Gastroesophageal sphincter (tissue), 4 donors: ENCODE data around the gene EDN1. TPM values are rescaled to one million over a fixed set of nuclear protein-coding genes. Genes with fewer than 3 reads are reported as not detected.

Source experiments
- ATAC-seq: fragments of 150-250 bp; one replicate; pipeline ENCODE4 v1.9.1; 2016; ENCODE audit warnings: mild to moderate bottlenecking, moderate library complexity
- H3K27ac ChIP-seq, 4 donors: fragments of 200-600 bp; sonication (generic) in 3 of 4; 1 replicate in 3 of 4; 2 replicates in 1 of 4; pipeline ENCODE4 v1.5.1; 2016 to 2019
- H3K27me3 ChIP-seq: fragments of 200-600 bp; sonication (generic); one replicate; pipeline ENCODE4 v1.5.1; 2019
- H3K36me3 ChIP-seq, 2 donors: fragments of 200-600 bp; sonication (generic); one replicate each; pipeline ENCODE4 v1.5.1; 2019; ENCODE audit warnings: control low read depth in 1 of 2
- H3K4me1 ChIP-seq, 3 donors: fragments of 200-600 bp; sonication (generic); 1 replicate in 2 of 3; 2 replicates in 1 of 3; pipeline ENCODE4 v1.5.1; 2016 to 2019; ENCODE audit warnings: control low read depth in 2 of 3
- H3K4me3 ChIP-seq, 2 donors: fragments of 200-600 bp; sonication (generic); one replicate each; pipeline ENCODE4 v1.5.1; 2019; ENCODE audit warnings: mild to moderate bottlenecking in 1 of 2, moderate library complexity in 1 of 2
- H3K9me3 ChIP-seq, 3 donors: fragments of 200-600 bp; sonication (generic); one replicate each; pipeline ENCODE4 v1.5.1; 2017 to 2019; ENCODE audit warnings: control low read depth in 2 of 3
- EP300 ChIP-seq: sonication (generic); formaldehyde crosslinking; IDR thresholded peaks from one replicate; pipeline ENCODE4 v1.6.1; 2017; ENCODE audit warnings: antibody characterized with exemption, mild to moderate bottlenecking
- POLR2A ChIP-seq, 2 donors: fragments of 450-650 bp; IDR thresholded peaks; one replicate each; pipeline ENCODE4 v1.6.1; 2017; ENCODE audit warnings: antibody characterized with exemption in 2 of 2, mild to moderate bottlenecking in 2 of 2, moderate library complexity in 1 of 2
- POLR2AphosphoS5 ChIP-seq: sonication (generic); formaldehyde crosslinking; IDR thresholded peaks from one replicate; pipeline ENCODE4 v1.6.1; 2017; ENCODE audit warnings: antibody characterized with exemption
- WGBS, 2 donors: methylation state at CpG; one replicate each; pipeline ENCODE4 v1.1.5; 2018; ENCODE audit warnings: low coverage in 1 of 2; 5-methylcytosine and 5-hydroxymethylcytosine counted together
- total RNA-seq, 4 donors: library from RNA; depleted of rRNA; stranded (reverse); fragments of >200 nt; gene quantifications; one replicate each; pipeline ENCODE4 v1.1.0, GENCODE V29; 2016
- TF ChIP-seq, protein P1 (sequence below), 4 experiments: fragments of 200-600 bp in 2 of 4; fragments of 450-650 bp in 2 of 4; sonication (generic) in 1 of 4; IDR thresholded peaks; one replicate each; pipeline ENCODE4 v1.5.1; 2017 to 2019; ENCODE audit warnings: antibody characterized with exemption in 4 of 4, mild to moderate bottlenecking in 2 of 4, moderate library complexity in 2 of 4

Gene EDN1
- total RNA-seq, 4 donors from 2014 or later = 3.6 to 39.6 (median 15.1) TPM

DNA sequence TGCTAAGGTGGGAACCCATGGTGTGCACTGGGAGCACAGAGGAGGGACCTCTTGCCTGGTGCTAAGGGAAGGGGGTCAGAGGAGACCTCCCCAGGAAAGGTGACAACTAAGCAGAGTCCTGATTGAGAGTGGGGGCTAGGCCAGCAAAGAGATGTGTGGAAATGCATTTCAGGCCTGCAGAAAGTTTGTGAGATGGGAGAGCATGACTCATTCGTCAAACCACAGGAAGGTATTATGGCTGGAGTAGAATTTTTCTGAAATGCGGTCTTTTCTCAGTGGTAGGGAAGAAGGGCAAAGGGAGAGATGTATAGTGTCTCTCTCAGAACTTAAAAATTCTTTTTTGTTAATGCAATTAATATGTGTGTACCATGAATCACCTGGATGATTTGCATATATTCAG is 23.6 kb upstream of the EDN1 start:
- Histone ChIP-seq H3K9me3 (peaks cover 0 to 4% (median 0%) of the 10 kb centered on the region in 3 donors), H3K36me3 (no peaks in the 10 kb centered on the region), H3K4me1 (no peaks in the 10 kb centered on the region), H3K27ac (no peak overlapping the region), H3K27me3 (no peaks in the 10 kb centered on the region), H3K4me3 (no peak overlapping the region)
- no peak for ATAC-seq
- 45 to 85% methylated on average over 1 to 2 of the region's 2 CpGs for WGBS, 2 donors
- TF ChIP-seq POLR2A (IDR thresholded peaks at IDR 0.05) = no peak
- TF ChIP-seq EP300 = no peak
- TF ChIP-seq, protein P1, sequence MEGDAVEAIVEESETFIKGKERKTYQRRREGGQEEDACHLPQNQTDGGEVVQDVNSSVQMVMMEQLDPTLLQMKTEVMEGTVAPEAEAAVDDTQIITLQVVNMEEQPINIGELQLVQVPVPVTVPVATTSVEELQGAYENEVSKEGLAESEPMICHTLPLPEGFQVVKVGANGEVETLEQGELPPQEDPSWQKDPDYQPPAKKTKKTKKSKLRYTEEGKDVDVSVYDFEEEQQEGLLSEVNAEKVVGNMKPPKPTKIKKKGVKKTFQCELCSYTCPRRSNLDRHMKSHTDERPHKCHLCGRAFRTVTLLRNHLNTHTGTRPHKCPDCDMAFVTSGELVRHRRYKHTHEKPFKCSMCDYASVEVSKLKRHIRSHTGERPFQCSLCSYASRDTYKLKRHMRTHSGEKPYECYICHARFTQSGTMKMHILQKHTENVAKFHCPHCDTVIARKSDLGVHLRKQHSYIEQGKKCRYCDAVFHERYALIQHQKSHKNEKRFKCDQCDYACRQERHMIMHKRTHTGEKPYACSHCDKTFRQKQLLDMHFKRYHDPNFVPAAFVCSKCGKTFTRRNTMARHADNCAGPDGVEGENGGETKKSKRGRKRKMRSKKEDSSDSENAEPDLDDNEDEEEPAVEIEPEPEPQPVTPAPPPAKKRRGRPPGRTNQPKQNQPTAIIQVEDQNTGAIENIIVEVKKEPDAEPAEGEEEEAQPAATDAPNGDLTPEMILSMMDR (IDR thresholded peaks at IDR 0.05) = no peak
- TF ChIP-seq POLR2AphosphoS5 = no peak

DNA sequence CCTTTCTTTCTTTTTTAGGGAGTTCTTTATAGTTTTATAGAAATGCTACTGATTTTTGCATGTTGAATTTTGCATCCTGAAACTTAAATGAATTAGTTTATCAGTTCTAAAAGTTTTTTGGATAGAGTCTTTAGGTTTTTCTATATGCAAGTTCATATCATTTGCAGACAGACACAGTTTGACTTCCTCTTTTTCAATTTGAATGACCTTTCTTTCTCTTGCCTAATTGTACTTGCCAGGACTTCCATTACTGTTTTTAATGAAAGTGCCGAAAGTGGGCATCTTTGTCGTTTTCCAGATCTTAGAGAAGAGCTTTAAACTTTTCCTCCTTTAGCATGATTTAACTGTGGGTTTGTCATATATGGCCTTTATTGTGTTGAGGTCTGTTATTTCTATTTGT is 21.1 kb upstream of the EDN1 start:
- H3K9me3 ChIP-seq = peaks cover 0 to 10% (median 0%) of the 10 kb centered on the region in 3 donors
- ATAC-seq = no peak
- TF ChIP-seq POLR2A (IDR thresholded peaks at IDR 0.05) (no peak), EP300 (no peak), POLR2AphosphoS5 (no peak)
- TF ChIP-seq, protein P1 (IDR thresholded peaks at IDR 0.05) = no peak
- no peak overlapping the region for H3K27ac ChIP-seq
- H3K4me1 ChIP-seq = no peaks in the 10 kb centered on the region
- no peaks in the 10 kb centered on the region for H3K36me3 ChIP-seq
- WGBS, 2 donors = 65 to 84% methylated on average over 2 of the region's 2 CpGs
- no peaks in the 10 kb centered on the region for H3K27me3 ChIP-seq
- H3K4me3 ChIP-seq = no peak overlapping the region

DNA sequence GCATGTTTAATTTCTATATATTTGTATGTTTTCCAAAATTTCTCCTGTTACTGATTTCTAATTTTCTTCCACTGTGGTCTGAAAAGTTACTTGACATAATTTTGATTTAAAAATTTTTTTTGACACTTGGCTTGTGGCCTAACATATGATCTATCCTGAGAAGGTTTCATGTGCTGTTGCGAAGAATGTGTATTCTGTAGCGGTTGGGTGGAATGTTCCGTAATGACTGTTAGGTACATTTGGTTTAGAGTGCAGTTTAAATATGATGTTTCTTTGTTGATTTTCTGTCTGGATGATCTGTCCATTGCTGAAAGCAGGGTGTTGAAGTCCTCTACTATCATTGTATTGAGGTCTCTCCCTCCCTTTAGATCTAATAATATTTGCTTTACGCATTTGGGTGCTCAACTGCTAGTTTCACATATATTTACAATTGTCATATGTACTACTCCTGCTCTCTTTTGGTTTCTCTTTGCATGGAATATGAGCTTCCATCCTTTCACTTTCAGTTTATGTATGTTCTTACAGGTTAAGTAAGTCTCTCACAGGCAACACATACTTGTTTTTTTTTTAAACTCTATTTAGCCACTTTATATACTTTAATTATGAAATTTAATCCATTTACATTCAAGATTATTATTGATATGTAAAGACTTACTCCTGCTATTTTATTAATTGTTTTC is 19.5 kb upstream of the EDN1 start:
- WGBS, 2 donors = 92 to 100% methylated on average over 4 of the region's 4 CpGs
- no peak overlapping the region for H3K4me3 ChIP-seq
- no peak overlapping the region for H3K27ac ChIP-seq
- TF ChIP-seq EP300 (no peak), POLR2AphosphoS5 (no peak), POLR2A (IDR thresholded peaks at IDR 0.05) (no peak)
- TF ChIP-seq, protein P1 (IDR thresholded peaks at IDR 0.05) = no peak
- no peaks in the 10 kb centered on the region for H3K36me3 ChIP-seq
- H3K27me3 ChIP-seq = no peaks in the 10 kb centered on the region
- H3K9me3 ChIP-seq = peaks cover 0 to 10% (median 0%) of the 10 kb centered on the region in 3 donors
- H3K4me1 ChIP-seq = no peaks in the 10 kb centered on the region
- ATAC-seq = no peak

DNA sequence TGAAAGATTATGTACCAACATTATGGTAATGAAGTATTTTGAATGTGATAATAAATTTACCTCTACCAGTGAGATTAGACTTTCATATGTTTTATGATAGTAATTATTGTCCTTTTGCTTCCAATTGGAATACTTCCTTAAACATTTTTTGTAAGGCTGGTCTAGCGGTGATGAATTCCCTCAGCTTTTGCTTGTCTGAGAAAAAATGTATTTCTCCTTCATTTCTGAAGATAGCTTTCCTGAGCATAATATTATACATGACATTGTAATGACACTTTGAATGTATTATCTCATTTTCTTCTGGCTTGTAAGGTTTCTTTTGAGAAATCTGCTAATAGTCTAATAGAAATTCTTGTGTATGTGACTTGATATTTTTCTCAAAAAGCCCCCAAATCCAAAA is 18.6 kb upstream of the EDN1 start:
- no peak for ATAC-seq

More for the DNA sequence above, 18.6 kb upstream of the EDN1 start:
- Histone ChIP-seq H3K27ac (no peak overlapping the region), H3K36me3 (no peaks in the 10 kb centered on the region), H3K4me3 (no peak overlapping the region), H3K9me3 (peaks cover 0 to 10% (median 0%) of the 10 kb centered on the region in 3 donors), H3K27me3 (no peaks in the 10 kb centered on the region), H3K4me1 (no peaks in the 10 kb centered on the region)
- 100% methylated on average over 1 of the region's 1 CpG for WGBS, 2 donors
- TF ChIP-seq POLR2A (IDR thresholded peaks at IDR 0.05) (no peak), EP300 (no peak), POLR2AphosphoS5 (no peak)
- TF ChIP-seq, protein P1 (IDR thresholded peaks at IDR 0.05) = no peak
